PC-3 (cell line): ENCODE data around the gene ZNF627. TPM values are rescaled to one million over a fixed set of nuclear protein-coding genes. Genes with fewer than 3 reads are reported as not detected.
A peak's percentile ranks its signal among the peaks of the same experiment; 100 is the strongest.
"Not testable (repeated sequence)": the region's sequence is repeated elsewhere in the genome, so short reads cannot be mapped to it uniquely, and the experiment has no call there.

Source experiments
- ATAC-seq: fragments of 200-7000 bp; cut with Tn5 transposase; 2 replicates; pipeline ENCODE4 v1.9.1; 2020; ENCODE audit warnings: mild to moderate bottlenecking, moderate library complexity
- BruUV-seq: library from RNA; stranded (reverse); fragments of 400-500 nt; replicated peaks from 2 replicates; lab custom pipeline; 2021; lab: Mats Ljungman, UMichigan
- CTCF ChIA-PET: fragments of 300-600 bp; sonication (Branson Sonifier 250); formaldehyde crosslinking; loops from one replicate; lab custom pipeline; 2022; ENCODE audit warnings: antibody characterized with exemption; lab: Charles Lee
- POLR2A ChIA-PET: fragments of 300-600 bp; sonication (Branson Sonifier 250); formaldehyde crosslinking; loops from one replicate; lab custom pipeline; 2022; ENCODE audit warnings: antibody characterized with exemption; ENCODE audit not compliant: unreplicated experiment; lab: Charles Lee
- DNase-seq: peaks from one replicate; pipeline ENCODE4 v3.0.0-alpha.2; 2015
- H2AFZ ChIP-seq: fragments of 300-600 bp; sonication (generic); 2 replicates; pipeline ENCODE4 v1.6.0; 2016; ENCODE audit warnings: antibody characterized with exemption, low read length
- H3F3A ChIP-seq: fragments of 300-600 bp; sonication (generic); one replicate; pipeline ENCODE4 v1.6.0; 2017; ENCODE audit warnings: antibody characterized with exemption, low read length, control low read depth, mild to moderate bottlenecking; ENCODE audit not compliant: unreplicated experiment
- H3K27ac ChIP-seq: fragments of 300-600 bp; sonication (generic); 2 replicates; pipeline ENCODE4 v1.5.1; 2016; ENCODE audit warnings: mild to moderate bottlenecking, low read length
- H3K27me3 ChIP-seq: fragments of 300-600 bp; sonication (generic); 2 replicates; pipeline ENCODE4 v1.6.1; 2016; ENCODE audit warnings: low read length, mixed read lengths
- H3K36me3 ChIP-seq: fragments of 300-600 bp; sonication (generic); 2 replicates; pipeline ENCODE4 v1.6.1; 2016; ENCODE audit warnings: low read depth, mixed run types, low read length, mixed read lengths
- H3K4me1 ChIP-seq: fragments of 300-600 bp; sonication (generic); 2 replicates; pipeline ENCODE4 v1.5.1; 2016; ENCODE audit warnings: low read length; ENCODE audit not compliant: insufficient read depth
- H3K4me2 ChIP-seq: fragments of 300-600 bp; sonication (generic); 2 replicates; pipeline ENCODE4 v1.6.0; 2016; ENCODE audit warnings: low read length
- H3K4me3 ChIP-seq: fragments of 300-600 bp; sonication (generic); 2 replicates; pipeline ENCODE4 v1.5.1; 2016; ENCODE audit warnings: mild to moderate bottlenecking, low read length, mixed read lengths
- H3K79me2 ChIP-seq: fragments of 300-600 bp; sonication (generic); 2 replicates; pipeline ENCODE4 v1.6.1; 2017; ENCODE audit warnings: low read length, mixed read lengths
- H3K9ac ChIP-seq: fragments of 300-600 bp; sonication (generic); 2 replicates; pipeline ENCODE4 v1.6.0; 2016; ENCODE audit warnings: mild to moderate bottlenecking, low read length
- H3K9me2 ChIP-seq: fragments of 300-600 bp; sonication (generic); replicated peaks from 2 replicates; pipeline ENCODE4 v1.6.1; 2016; ENCODE audit warnings: mixed run types, low read length, mixed read lengths
- H3K9me3 ChIP-seq: fragments of 300-600 bp; sonication (generic); 2 replicates; pipeline ENCODE4 v1.6.1; 2016; ENCODE audit warnings: low read length, mixed read lengths
- H4K20me1 ChIP-seq: fragments of 300-600 bp; sonication (generic); 2 replicates; pipeline ENCODE4 v1.6.1; 2016; ENCODE audit warnings: low read length, mixed read lengths
- CTCF ChIP-seq: fragments of 300-600 bp; sonication (generic); conservative IDR thresholded peaks from 2 replicates; pipeline ENCODE4 v1.5.1; 2017; ENCODE audit warnings: antibody characterized with exemption, low read depth, mild to moderate bottlenecking, low read length
- EZH2 ChIP-seq: fragments of 300-600 bp; sonication (generic); IDR thresholded peaks from one replicate; pipeline ENCODE4 v1.6.1; 2017; ENCODE audit warnings: antibody characterized with exemption, mild to moderate bottlenecking, low read length; ENCODE audit not compliant: unreplicated experiment
- EZH2phosphoT487 ChIP-seq: fragments of 300-600 bp; sonication (generic); IDR thresholded peaks from 2 replicates; pipeline ENCODE4 v1.6.1; 2018; ENCODE audit warnings: mild to moderate bottlenecking, antibody characterized with exemption, low read length, borderline replicate concordance
- intact Hi-C: fragments of 100-400 bp; cut with micrococcal nuclease; formaldehyde crosslinking; loops from 2 replicates; pipeline ENCODE4 v1.9.0; 2023
- total RNA-seq: library from RNA; depleted of rRNA; stranded (reverse); fragments of >200 nt; gene quantifications from 2 replicates; pipeline ENCODE4 v1.2.3, GENCODE V29; 2014

Gene ZNF627
- total RNA-seq, 1 experiment from 2014 or later, result 14.2 TPM

- no peak for TF ChIP-seq CTCF
- no peak for TF ChIP-seq EZH2
- no peak for TF ChIP-seq EZH2phosphoT487
- POLR2A ChIA-PET, result interaction anchor here (0.6 kb wide), 1 partner anchor 40 kb away, joined by 5 read pairs; no protein-coding TSS in a partner anchor
Observed at GRCh38 chr19:11624069-11624463, 26.8 kb downstream of the ZNF627 start.

GRCh38 chr19:11626252-11626651, 29.0 kb downstream of the ZNF627 start:
- Histone ChIP-seq H3K9ac (no peak overlapping the region), H3K4me3 (no peak overlapping the region), H3K36me3 (peaks cover under 1% of the 10 kb centered on the region; the same call in 1 of the 2 replicates), H4K20me1 (no peaks in the 10 kb centered on the region), H3K27ac (no peak overlapping the region), H3K4me1 (peaks cover 28% of the 10 kb centered on the region), H3K9me3 (no peaks in the 10 kb centered on the region), H3F3A (no peaks in the 10 kb centered on the region), H3K27me3 (no peaks in the 10 kb centered on the region), H2AFZ (no peak overlapping the region), H3K9me2 (no peaks in the 10 kb centered on the region), H3K79me2 (no peaks in the 10 kb centered on the region), H3K4me2 (no peak overlapping the region)
- intact Hi-C loops, result no loop called here
- no peak for TF ChIP-seq CTCF
- TF ChIP-seq EZH2, result no peak
- no peak for TF ChIP-seq EZH2phosphoT487
- CTCF ChIA-PET, result no interaction called here
- no peak for ATAC-seq
- no TSS peak for BruUV-seq
- POLR2A ChIA-PET, result interaction anchor here (0.6 kb wide), 1 partner anchor 539 kb away, joined by 3 read pairs; no protein-coding TSS in a partner anchor
- DNase-seq, result no peak

More at GRCh38 chr19:11624069-11624463, 26.8 kb downstream of the ZNF627 start:
- H4K20me1 ChIP-seq, result no peaks in the 10 kb centered on the region
- H3K4me3 ChIP-seq, result peak overlapping the region; percentile 64
- 0 out of 2 replicates have a peak overlapping the region, but pooled peaks have one; percentile 7 for H3K9ac ChIP-seq
- H3K9me3 ChIP-seq, result no peaks in the 10 kb centered on the region
- no TSS peak for BruUV-seq
- intact Hi-C loops, result loop anchor here (1.0 kb wide), 1 partner anchor 15 kb away; no protein-coding TSS in a partner anchor
- DNase-seq, result peak; percentile 61
- H3F3A ChIP-seq, result no peaks in the 10 kb centered on the region
- H3K4me1 ChIP-seq, result peaks cover 28% of the 10 kb centered on the region
- CTCF ChIA-PET, result no interaction called here
- H3K4me2 ChIP-seq, result peak overlapping the region; percentile 91
- H3K9me2 ChIP-seq, result no peaks in the 10 kb centered on the region
- H2AFZ ChIP-seq, result peak overlapping the region; percentile 68
- peak; percentile 65 for ATAC-seq
- H3K36me3 ChIP-seq, result peaks cover 22% of the 10 kb centered on the region
- H3K79me2 ChIP-seq, result no peaks in the 10 kb centered on the region
- no peaks in the 10 kb centered on the region for H3K27me3 ChIP-seq
- no peak overlapping the region for H3K27ac ChIP-seq

- H3K36me3 ChIP-seq, result no peaks in the 10 kb centered on the region
- POLR2A ChIA-PET, result no interaction called here
- ATAC-seq (no peak), DNase-seq (no peak)
- CTCF ChIA-PET, result no interaction called here
- no peak overlapping the region for H3K9ac ChIP-seq
- no peak for TF ChIP-seq CTCF
- no peak for TF ChIP-seq EZH2phosphoT487
- TF ChIP-seq EZH2, result no peak
- H3F3A ChIP-seq, result no peaks in the 10 kb centered on the region
- H3K27me3 ChIP-seq, result no peaks in the 10 kb centered on the region
- H2AFZ ChIP-seq, result no peak overlapping the region
- H3K9me3 ChIP-seq, result no peaks in the 10 kb centered on the region; the same call in 1 of the 2 replicates
- intact Hi-C loops, result no loop called here
- H3K27ac ChIP-seq, result no peak overlapping the region
- H3K4me2 ChIP-seq, result no peak overlapping the region
- H3K79me2 ChIP-seq, result no peaks in the 10 kb centered on the region
- no peaks in the 10 kb centered on the region for H4K20me1 ChIP-seq
- H3K4me3 ChIP-seq, result no peak overlapping the region
- no peaks in the 10 kb centered on the region for H3K4me1 ChIP-seq
- no peaks in the 10 kb centered on the region for H3K9me2 ChIP-seq
- no TSS peak for BruUV-seq
Observed at GRCh38 chr19:11633223-11633622, 35.9 kb downstream of the ZNF627 start.

- intact Hi-C loops, H3K9me3 ChIP-seq, H3K4me2 ChIP-seq, H3K9me2 ChIP-seq, DNase-seq, H4K20me1 ChIP-seq, ATAC-seq, CTCF ChIA-PET, POLR2A ChIA-PET, H3K79me2 ChIP-seq, H3K4me3 ChIP-seq, BruUV-seq, H3K27me3 ChIP-seq, H3K27ac ChIP-seq, H3F3A ChIP-seq, H2AFZ ChIP-seq, H3K36me3 ChIP-seq, H3K9ac ChIP-seq, H3K4me1 ChIP-seq: not testable (repeated sequence)
Observed at GRCh38 chr19:11634018-11634662, 36.9 kb downstream of the ZNF627 start.
